AG08395 (cell line): ENCODE results near the gene IGFL2.
A peak's percentile ranks its signal among the peaks of the same experiment; 100 is the strongest.
"Not testable (repeated sequence)": the region's sequence is repeated elsewhere in the genome, so short reads cannot be mapped to it uniquely, and the experiment has no call there.

Experiments
- DNase-seq: peaks from one replicate; pipeline ENCODE4 v3.0.0; 2012; ENCODE audit warnings: mixed read lengths, low spot score

The IGFL2 gene

GRCh38 chr19:46189971-46190888, 42.2 kb downstream of the IGFL2 start:
- DNase-seq: no peak

DNA sequence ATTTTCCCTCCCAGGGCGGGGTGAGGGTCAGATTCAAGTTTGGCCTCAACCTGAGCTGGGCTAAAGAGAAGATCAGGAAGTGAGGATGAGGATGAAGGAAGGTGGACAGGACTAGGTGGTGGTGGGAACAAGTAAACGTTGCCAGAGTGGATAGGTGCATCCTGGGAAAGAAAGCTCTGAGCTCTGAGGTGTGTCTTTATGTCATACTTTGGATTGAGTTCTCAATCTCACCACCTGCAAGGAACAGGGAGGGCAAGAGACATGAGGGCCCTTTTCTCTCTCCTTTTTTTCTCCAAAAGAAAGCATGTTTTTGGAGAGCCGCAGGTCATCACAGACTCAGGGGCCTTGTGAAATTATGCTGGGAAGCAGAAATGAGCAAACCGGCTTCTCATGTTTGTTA, 43.3 kb downstream of the IGFL2 start:
- DNase-seq: no peak

GRCh38 chr19:46191972-46192371, 43.9 kb downstream of the IGFL2 start:
- no peak for DNase-seq

GRCh38 chr19:46192626-46192991, 44.6 kb downstream of the IGFL2 start:
- not testable (repeated sequence) for DNase-seq

DNA sequence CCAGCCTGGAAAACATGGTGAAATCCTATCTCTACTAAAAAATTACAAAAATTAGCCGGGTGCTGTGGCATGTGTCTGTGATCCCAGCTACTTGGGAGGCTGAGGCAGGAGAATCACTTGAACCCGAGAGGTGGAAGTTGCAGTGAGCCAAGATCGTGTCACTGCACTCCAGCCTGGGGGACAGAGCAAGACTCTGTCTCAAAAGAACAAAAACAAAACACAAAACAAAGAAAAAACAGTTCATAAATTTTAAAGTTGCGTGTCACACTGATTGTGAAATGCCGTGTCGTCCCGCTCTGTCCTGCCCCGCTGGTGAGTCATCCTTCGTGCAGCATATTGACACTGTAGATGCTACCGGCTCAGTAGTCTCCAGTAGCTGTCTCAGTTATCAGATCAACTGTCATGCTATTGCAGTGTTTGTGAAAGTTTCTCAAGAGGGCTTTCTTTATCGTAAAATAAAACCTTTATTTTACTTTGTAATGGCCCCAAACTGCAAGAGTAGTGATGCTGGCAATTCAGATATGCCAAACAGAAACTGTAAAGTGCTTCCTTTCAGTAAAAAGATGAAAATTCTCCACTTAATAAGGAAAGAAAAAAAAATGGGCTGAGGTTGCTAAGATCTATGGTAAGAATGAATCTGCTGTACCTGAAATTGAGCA, 45.1 kb downstream of the IGFL2 start:
- peak; percentile 89 for DNase-seq

DNA sequence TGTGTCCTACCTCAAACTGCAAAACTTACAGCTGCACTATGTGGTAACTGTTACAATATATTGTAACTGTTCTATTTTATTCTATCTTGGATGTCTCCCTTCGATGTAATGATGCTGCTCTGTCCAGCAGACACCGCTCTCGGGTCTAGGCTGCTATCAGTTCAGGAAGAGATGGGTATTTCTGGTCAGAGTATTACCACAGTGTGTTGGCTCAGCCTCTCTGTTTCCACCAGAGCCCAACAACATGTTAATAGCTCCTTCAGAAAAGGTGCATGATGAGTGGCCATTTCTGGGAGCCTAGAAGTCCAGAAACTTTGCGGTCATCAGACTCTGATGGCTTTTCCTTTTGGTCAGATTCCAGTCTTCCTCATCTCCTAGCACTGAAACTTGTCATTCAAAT, 45.6 kb downstream of the IGFL2 start:
- DNase-seq: no peak

- no peak for DNase-seq
Observed at GRCh38 chr19:46195104-46195503, 47.1 kb downstream of the IGFL2 start.

- DNase-seq: not testable (repeated sequence)
Observed at GRCh38 chr19:46195919-46196318, 47.9 kb downstream of the IGFL2 start.

- no peak for DNase-seq
Observed at GRCh38 chr19:46196410-46197124, 48.5 kb downstream of the IGFL2 start.

GRCh38 chr19:46197314-46198070, 49.5 kb downstream of the IGFL2 start:
- DNase-seq: no peak

GRCh38 chr19:46198756-46199155, 50.7 kb downstream of the IGFL2 start:
- no peak for DNase-seq

GRCh38 chr19:46201454-46202310, 53.6 kb downstream of the IGFL2 start:
- peak; percentile 44 for DNase-seq

- DNase-seq: no peak
Observed at GRCh38 chr19:46202426-46202825, 54.4 kb downstream of the IGFL2 start.

DNA sequence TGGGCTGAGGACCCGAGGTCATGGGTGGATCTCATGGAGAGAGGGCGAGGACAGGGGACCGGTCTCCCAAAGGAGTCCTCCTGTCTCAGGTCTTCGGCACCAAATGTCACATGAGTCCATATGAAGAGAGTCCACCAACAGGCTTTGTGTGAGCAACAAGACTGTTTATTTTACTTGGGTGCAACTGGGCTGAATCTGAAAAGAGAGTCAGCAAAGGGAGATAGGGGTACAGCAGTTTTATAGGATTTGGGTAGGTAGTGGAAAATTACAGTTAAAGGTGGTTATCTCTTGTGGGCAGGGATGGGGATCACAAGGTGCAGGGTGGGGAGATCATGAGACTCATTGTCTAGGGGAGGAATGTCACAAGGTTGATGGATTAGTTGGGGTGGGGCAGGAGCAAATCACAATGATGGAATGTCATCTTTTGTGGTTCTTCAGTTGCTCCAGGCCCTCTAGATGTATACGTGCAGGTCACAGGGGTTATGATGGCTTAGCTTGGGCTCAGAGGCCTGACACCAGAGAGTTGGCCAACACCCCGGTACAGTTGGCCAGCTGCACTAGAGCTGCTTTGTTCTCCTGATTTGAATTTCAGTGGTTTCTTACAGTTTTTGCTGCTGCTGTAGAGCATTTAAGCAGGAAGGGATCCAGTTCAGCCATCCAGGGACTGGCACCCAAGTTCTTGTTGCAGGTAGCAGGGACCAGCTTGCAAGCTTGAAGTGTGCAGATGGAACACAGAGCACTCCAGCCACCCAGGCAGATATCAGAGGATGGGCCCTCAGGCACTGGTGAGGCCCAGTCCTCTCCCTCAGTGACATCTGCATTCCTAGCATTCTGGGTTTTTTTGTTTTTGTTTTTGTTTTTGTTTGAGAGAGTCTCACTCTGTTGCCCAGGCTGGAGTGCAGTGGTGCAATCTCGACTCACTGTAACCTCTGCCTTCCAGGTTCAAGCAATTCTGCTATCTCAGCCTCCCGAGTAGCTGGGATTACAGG, 55.1 kb downstream of the IGFL2 start:
- DNase-seq: no peak

- no peak for DNase-seq
Observed at GRCh38 chr19:46204008-46204407, 56.0 kb downstream of the IGFL2 start.

DNA sequence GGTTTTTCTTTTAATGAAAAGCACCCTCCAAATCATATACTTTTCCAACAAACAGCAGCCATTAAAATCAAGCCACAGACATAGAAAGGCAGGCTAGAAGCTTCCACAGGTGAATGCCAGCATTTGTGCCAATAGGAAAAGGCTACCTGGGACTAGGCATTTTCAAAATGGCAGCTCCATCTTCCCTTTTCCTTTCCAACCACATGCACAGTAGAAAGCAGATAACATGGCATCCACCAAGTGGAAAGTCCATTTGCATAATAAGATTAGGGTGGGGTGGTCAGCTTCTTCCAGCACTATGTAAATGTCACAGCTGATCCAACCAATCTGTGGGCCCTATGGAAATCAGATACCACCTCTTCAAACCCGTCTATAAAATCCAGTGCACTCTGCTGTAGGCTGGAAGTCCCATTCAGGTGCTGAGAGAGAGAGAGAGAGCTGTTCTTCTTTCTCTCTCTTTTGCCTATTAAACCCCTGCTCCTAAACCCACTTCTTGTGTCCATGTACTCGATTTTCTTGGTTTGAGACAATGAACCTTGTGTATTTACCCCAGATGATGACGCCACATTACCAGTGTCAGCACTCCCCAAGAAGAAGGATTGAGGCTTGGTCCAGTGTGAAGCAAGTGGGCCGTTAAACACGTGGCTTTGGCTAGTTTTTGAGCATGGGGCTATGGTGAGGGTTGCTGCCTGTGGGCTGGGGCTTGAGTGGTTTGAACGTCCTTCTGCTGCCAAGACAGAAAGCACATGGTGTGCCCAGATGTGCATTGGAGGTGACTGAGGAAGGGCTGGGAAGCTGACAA, 57.3 kb downstream of the IGFL2 start:
- no peak for DNase-seq

- DNase-seq: no peak
Observed at GRCh38 chr19:46206176-46206575, 58.1 kb downstream of the IGFL2 start.

- DNase-seq: no peak
Observed at GRCh38 chr19:46206682-46207081, 58.6 kb downstream of the IGFL2 start.

GRCh38 chr19:46207858-46208257, 59.8 kb downstream of the IGFL2 start:
- not testable (repeated sequence) for DNase-seq
